CD4-positive, alpha-beta T cell (primary cell): Measurements from ENCODE around the gene MYO7B. TPM values are rescaled to one million over a fixed set of nuclear protein-coding genes. Genes with fewer than 3 reads are reported as not detected.
A peak's percentile ranks its signal among the peaks of the same experiment; 100 is the strongest.

ENCODE experiments used
- ATAC-seq: fragments of 200-7000 bp; cut with Tn5 transposase; one replicate; pipeline ENCODE4 v1.10.0; 2022; ENCODE audit warnings: mild to moderate bottlenecking; ENCODE audit not compliant: poor library complexity
- CTCF ChIA-PET: fragments of 350-600 bp; sonication (Branson Sonifier 250); formaldehyde crosslinking; loops from one replicate; lab custom pipeline; 2021; ENCODE audit warnings: antibody characterized with exemption, inconsistent platforms; lab: Charles Lee
- POLR2A ChIA-PET: fragments of 350-600 bp; sonication (Branson Sonifier 250); formaldehyde crosslinking; loops from one replicate; lab custom pipeline; 2021; ENCODE audit warnings: antibody characterized with exemption, inconsistent platforms; lab: Charles Lee
- DNase-seq, 14 experiments: peaks; one replicate each; pipeline ENCODE4 v3.0.0-alpha.2; 2013 to 2020; ENCODE audit warnings: mixed read lengths in 2 of 14
- H3K27ac ChIP-seq, 2 donors: one replicate each; pipeline versions ENCODE4 v1.5.1 to v1.7.0; 2013; ENCODE audit warnings: low read length in 2 of 2, low read depth in 1 of 2, mild to moderate bottlenecking in 1 of 2
- H3K27me3 ChIP-seq, 2 experiments: 1 replicate in 1 of 2; 2 replicates in 1 of 2; pipeline versions ENCODE4 v1.6.1 to v1.7.0; 2013; ENCODE audit warnings: low read length in 2 of 2, control low read depth in 1 of 2, mild to moderate bottlenecking in 1 of 2, moderate library complexity in 1 of 2; ENCODE audit not compliant: insufficient read depth in 2 of 2, control insufficient read depth in 1 of 2
- H3K36me3 ChIP-seq: one replicate; pipeline ENCODE4 v1.6.1; 2013; ENCODE audit warnings: low read length, control low read depth; ENCODE audit not compliant: insufficient read depth
- H3K4me1 ChIP-seq: one replicate; pipeline ENCODE4 v1.6.1; 2013; ENCODE audit warnings: low read length, control low read depth; ENCODE audit not compliant: insufficient read depth
- H3K4me3 ChIP-seq: one replicate; pipeline ENCODE4 v1.5.1; 2013; ENCODE audit warnings: mild to moderate bottlenecking, low read length, moderate library complexity
- H3K9me3 ChIP-seq, 2 experiments: 1 replicate in 1 of 2; 2 replicates in 1 of 2; pipeline versions ENCODE4 v1.6.1 to v1.7.0; 2013; ENCODE audit warnings: low read length in 2 of 2, mild to moderate bottlenecking in 2 of 2, control low read depth in 1 of 2, moderate library complexity in 1 of 2; ENCODE audit not compliant: control insufficient read depth in 1 of 2, insufficient read depth in 1 of 2
- H3K27ac Mint-ChIP-seq: one replicate; pipeline ENCODE4 v1.8.0; 2020; ENCODE audit warnings: mixed read lengths
- H3K27me3 Mint-ChIP-seq: one replicate; pipeline ENCODE4 v1.8.0; 2021; ENCODE audit warnings: mixed read lengths
- H3K36me3 Mint-ChIP-seq: one replicate; pipeline ENCODE4 v1.8.0; 2021; ENCODE audit warnings: low read depth, mixed read lengths
- H3K4me1 Mint-ChIP-seq: one replicate; pipeline ENCODE4 v1.8.0; 2021; ENCODE audit warnings: low read depth, mixed read lengths
- H3K4me3 Mint-ChIP-seq: one replicate; pipeline ENCODE4 v1.8.0; 2020; ENCODE audit warnings: mild to moderate bottlenecking, mixed read lengths
- H3K9me3 Mint-ChIP-seq: one replicate; pipeline ENCODE4 v1.8.0; 2020; ENCODE audit warnings: mixed read lengths
- CTCF ChIP-seq: fragments of 200-600 bp; IDR thresholded peaks from one replicate; pipeline ENCODE4 v1.8.0; 2022; ENCODE audit warnings: antibody characterized with exemption, mild to moderate bottlenecking
- intact Hi-C, 2 experiments: fragments of 100-400 bp; cut with DNase I in 1 of 2; cut with micrococcal nuclease in 1 of 2; formaldehyde crosslinking; loops; one replicate each; pipeline versions ENCODE4 v1.15.1 to v1.9.0; 2023 to 2025; cut with DNase I, micrococcal nuclease
- total RNA-seq, 174 experiments: library from RNA in 2 of 174; stranded (reverse) in 2 of 174; gene quantifications; one replicate each; pipeline ENCODE4 v1.2.3 and lab custom pipeline; 2021 to 2026

The MYO7B gene
- total RNA-seq, 2 experiments from 2014 or later, result 0.05 to 0.14 TPM

DNA sequence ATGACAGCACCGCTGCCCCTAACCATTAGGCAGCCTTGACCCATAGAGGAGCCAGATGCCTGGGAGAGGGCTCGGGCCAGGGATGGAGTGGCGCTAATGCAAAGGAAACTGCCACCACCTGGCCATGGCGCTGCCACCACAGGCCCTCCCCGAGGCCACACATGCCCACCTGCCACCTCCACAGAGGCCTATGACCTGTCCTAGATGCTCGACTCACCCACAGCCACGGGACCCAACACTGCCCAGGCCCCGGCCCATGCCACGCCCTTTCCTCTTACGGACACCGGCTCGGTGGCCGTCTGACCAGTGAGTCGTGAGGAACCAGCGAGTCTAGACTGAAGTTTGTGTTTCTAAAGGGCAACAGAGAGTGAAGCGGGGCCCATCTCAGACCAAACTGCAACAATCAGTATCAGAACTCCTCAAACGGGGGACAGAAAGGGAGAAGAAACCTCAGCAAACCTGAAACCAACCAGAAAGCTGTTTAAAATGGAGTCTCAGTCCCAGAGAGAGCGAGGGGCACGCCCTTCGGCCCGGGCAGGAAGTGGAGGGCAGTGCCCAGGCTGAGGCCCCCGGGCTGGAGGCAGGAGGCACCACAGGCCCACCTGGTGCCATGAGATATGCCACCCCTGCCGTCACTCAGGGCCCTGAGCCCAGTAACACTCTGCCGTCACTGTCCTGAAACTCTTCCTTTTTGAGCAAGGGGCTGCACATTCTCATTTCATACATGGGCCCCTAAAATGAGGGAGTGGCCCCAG lies 111.2 kb downstream of the MYO7B start:
- no peak overlapping the region for H3K4me3 Mint-ChIP-seq
- ATAC-seq (no peak), DNase-seq (no peak)
- Histone ChIP-seq H3K27me3 (no peaks in the 10 kb centered on the region), H3K4me3 (no peak overlapping the region), H3K4me1 (peaks cover 38% of the 10 kb centered on the region), H3K9me3 (no peaks in the 10 kb centered on the region), H3K27ac (no peak overlapping the region), H3K36me3 (no peaks in the 10 kb centered on the region)
- TF ChIP-seq CTCF, result no peak
- no peak overlapping the region for H3K27ac Mint-ChIP-seq
- H3K36me3 Mint-ChIP-seq, result no peaks in the 10 kb centered on the region
- H3K9me3 Mint-ChIP-seq, result no peaks in the 10 kb centered on the region
- H3K27me3 Mint-ChIP-seq, result no peaks in the 10 kb centered on the region
- H3K4me1 Mint-ChIP-seq, result peaks cover 61% of the 10 kb centered on the region
- intact Hi-C loops, result loop anchor here (5.0 to 10.0 kb wide), 5 partner anchors 69 to 562 kb away; partner anchors contain the start of genes IWS1 (in 2 of the 2) and WDR33 (in 1 of the 2)
- ChIA-PET CTCF (interaction anchor here (5.0 kb wide), 1 partner anchor 55 kb away, joined by 78 read pairs; no protein-coding TSS in a partner anchor), POLR2A (no interaction called here)

DNA sequence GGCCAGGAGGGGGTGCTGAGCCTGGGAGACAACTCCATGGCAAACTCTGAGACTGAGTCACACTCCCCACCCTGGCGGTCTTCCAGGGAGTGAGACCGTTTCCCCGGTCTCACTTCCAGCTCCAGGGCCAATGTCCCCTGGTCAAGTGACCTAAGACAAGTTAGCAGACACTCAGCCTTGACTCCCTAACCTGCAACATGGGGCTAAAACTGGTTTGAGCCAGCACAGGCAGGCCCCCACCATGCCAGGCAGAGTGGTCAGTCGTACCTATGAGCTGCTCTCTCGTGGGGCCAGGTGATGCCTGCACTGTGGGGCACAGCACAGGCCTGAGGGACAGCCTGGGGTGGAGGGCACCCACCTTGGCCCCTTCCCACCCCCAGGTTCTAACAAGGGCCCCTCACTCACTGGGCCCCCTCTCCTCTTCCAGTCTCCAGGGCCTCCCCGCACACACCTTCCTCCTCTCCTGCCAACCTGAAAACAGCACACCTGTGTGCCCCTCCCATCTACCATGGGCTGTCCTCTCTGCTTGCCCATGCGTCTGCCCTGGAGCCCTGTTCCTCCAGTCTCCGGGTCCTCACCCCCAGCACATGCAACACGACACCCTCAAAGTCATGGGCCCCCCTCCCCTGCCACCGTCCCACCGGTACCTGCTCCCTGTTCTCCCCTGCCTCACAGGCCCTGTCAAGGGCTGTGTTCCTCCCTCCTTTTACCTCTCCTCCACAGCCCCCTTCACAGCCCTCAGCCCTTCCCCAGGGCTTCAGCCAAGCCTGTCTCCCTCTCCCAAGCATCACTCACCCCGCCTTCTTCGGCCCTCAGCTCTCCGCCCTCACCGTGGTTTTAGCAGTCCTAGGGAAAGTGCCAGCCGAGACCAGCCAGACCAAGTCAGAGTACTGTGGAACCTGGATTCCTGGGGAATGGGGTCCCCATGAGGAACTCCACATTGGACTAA lies 112.0 kb downstream of the MYO7B start:
- Mint-ChIP-seq H3K9me3 (no peaks in the 10 kb centered on the region), H3K36me3 (no peaks in the 10 kb centered on the region), H3K4me1 (peaks cover 56% of the 10 kb centered on the region), H3K4me3 (no peak overlapping the region), H3K27me3 (no peaks in the 10 kb centered on the region), H3K27ac (peak overlapping the region; percentile 54)
- Histone ChIP-seq H3K36me3 (no peaks in the 10 kb centered on the region), H3K27me3 (no peaks in the 10 kb centered on the region), H3K9me3 (no peaks in the 10 kb centered on the region), H3K4me3 (no peak overlapping the region), H3K27ac (no peak overlapping the region), H3K4me1 (peaks cover 30% of the 10 kb centered on the region)
- no peak for ATAC-seq
- intact Hi-C loops, result loop anchor here (5.0 to 10.0 kb wide), 5 partner anchors 70 to 563 kb away; partner anchors contain the start of genes IWS1 (in 2 of the 2) and WDR33 (in 1 of the 2)
- no peak for DNase-seq
- ChIA-PET CTCF (interaction anchor here (5.0 kb wide), 1 partner anchor 56 kb away, joined by 78 read pairs; no protein-coding TSS in a partner anchor), POLR2A (interaction anchor here (3.1 kb wide), 1 partner anchor 56 kb away, joined by 20 read pairs; no protein-coding TSS in a partner anchor)
- TF ChIP-seq CTCF, result no peak

GRCh38 chr2:127648321-127648720 lies 112.8 kb downstream of the MYO7B start:
- Mint-ChIP-seq H3K27ac (peak overlapping the region; percentile 54), H3K9me3 (no peaks in the 10 kb centered on the region), H3K4me3 (peak overlapping the region; percentile 25), H3K36me3 (no peaks in the 10 kb centered on the region), H3K27me3 (no peaks in the 10 kb centered on the region), H3K4me1 (peaks cover 48% of the 10 kb centered on the region)
- ChIA-PET CTCF (interaction anchor here (5.0 kb wide), 1 partner anchor 57 kb away, joined by 78 read pairs; no protein-coding TSS in a partner anchor), POLR2A (interaction anchor here (2.9 to 3.1 kb wide), 2 partner anchors 54 to 57 kb away, joined by 10 to 20 read pairs; partner anchors contain the start of gene SFT2D3)
- ATAC-seq (no peak), DNase-seq (no peak)
- H3K27ac ChIP-seq, result no peak overlapping the region
- H3K4me3 ChIP-seq, result no peak overlapping the region
- H3K36me3 ChIP-seq, result no peaks in the 10 kb centered on the region
- no peaks in the 10 kb centered on the region for H3K9me3 ChIP-seq
- TF ChIP-seq CTCF, result no peak
- H3K27me3 ChIP-seq, result no peaks in the 10 kb centered on the region
- intact Hi-C loops, result loop anchor here (5.0 to 10.0 kb wide), 5 partner anchors 71 to 564 kb away; partner anchors contain the start of genes IWS1 (in 2 of the 2) and WDR33 (in 1 of the 2)
- peaks cover 23% of the 10 kb centered on the region for H3K4me1 ChIP-seq
